Neural cell (in vitro differentiated cells): ENCODE measurements around the gene GPR152. TPM values are rescaled to one million over a fixed set of nuclear protein-coding genes. Genes with fewer than 3 reads are reported as not detected.

Experiments
- H2AFZ ChIP-seq: fragments of 200-600, 300-800 bp; sonication (generic), shearing (Covaris generic); 2 replicates; pipeline ENCODE4 v1.6.0; 2014; ENCODE audit warnings: low read depth, mild to moderate bottlenecking, antibody characterized with exemption, low read length, moderate library complexity
- H3F3A ChIP-seq: fragments of 200-600 bp; shearing (Covaris generic); 2 replicates; pipeline ENCODE4 v1.6.1; 2016; ENCODE audit warnings: mild to moderate bottlenecking, moderate library complexity, mixed read lengths, antibody characterized with exemption, low read length; ENCODE audit not compliant: insufficient read depth, poor library complexity, severe bottlenecking
- H3K27ac ChIP-seq: fragments of 200-600, 300-800 bp; sonication (generic), shearing (Covaris generic); 2 replicates; pipeline ENCODE4 v1.5.1; 2014; ENCODE audit warnings: mild to moderate bottlenecking, low read length, moderate library complexity
- H3K27me3 ChIP-seq: fragments of 300-800, 200-600 bp; sonication (generic), shearing (Covaris generic); 2 replicates; pipeline ENCODE4 v1.6.0; 2014; ENCODE audit warnings: mild to moderate bottlenecking, low read depth, low read length, moderate library complexity; ENCODE audit not compliant: insufficient read depth
- H3K36me3 ChIP-seq: fragments of 300-800, 200-600 bp; sonication (generic), shearing (Covaris generic); 2 replicates; pipeline ENCODE4 v1.5.1; 2014; ENCODE audit warnings: mild to moderate bottlenecking, antibody characterized with exemption, low read length, moderate library complexity; ENCODE audit not compliant: insufficient read depth
- H3K4me2 ChIP-seq: fragments of 300-800, 200-600 bp; sonication (generic), shearing (Covaris generic); 2 replicates; pipeline ENCODE4 v1.6.0; 2014; ENCODE audit warnings: mild to moderate bottlenecking, low read length
- H3K4me3 ChIP-seq: fragments of 300-800, 200-600 bp; sonication (generic), shearing (Covaris generic); 2 replicates; pipeline ENCODE4 v1.5.1; 2014; ENCODE audit warnings: mild to moderate bottlenecking, low read length, moderate library complexity
- H3K79me2 ChIP-seq: fragments of 200-600 bp; shearing (Covaris generic); replicated peaks from 2 replicates; pipeline ENCODE4 v1.6.0; 2014; ENCODE audit warnings: mild to moderate bottlenecking, low read length, moderate library complexity; ENCODE audit not compliant: insufficient read depth
- H3K9ac ChIP-seq: fragments of 300-800, 200-600 bp; sonication (generic), shearing (Covaris generic); 2 replicates; pipeline ENCODE4 v1.6.1; 2016; ENCODE audit warnings: mild to moderate bottlenecking, low read length, mixed read lengths
- H3K9me2 ChIP-seq: fragments of 200-600 bp; shearing (Covaris generic); 2 replicates; pipeline ENCODE4 v1.6.1; 2016; ENCODE audit warnings: mild to moderate bottlenecking, low read length, mixed read lengths; ENCODE audit not compliant: insufficient read depth
- H3K9me3 ChIP-seq: fragments of 200-600, 300-800 bp; sonication (generic), shearing (Covaris generic); 2 replicates; pipeline ENCODE4 v1.6.1; 2016; ENCODE audit warnings: mild to moderate bottlenecking, mixed run types, low read length, moderate library complexity, mixed read lengths
- H4K20me1 ChIP-seq: fragments of 200-600 bp; shearing (Covaris generic); 2 replicates; pipeline ENCODE4 v1.6.1; 2016; ENCODE audit warnings: mild to moderate bottlenecking, mixed run types; ENCODE audit not compliant: insufficient read depth
- CTCF ChIP-seq: fragments of 450-650 bp; IDR thresholded peaks from 2 replicates; pipeline ENCODE4 v1.5.1; 2014; ENCODE audit warnings: antibody characterized with exemption, mild to moderate bottlenecking, moderate library complexity; ENCODE audit not compliant: poor library complexity, severe bottlenecking
- EP300 ChIP-seq: fragments of 450-650 bp; conservative IDR thresholded peaks from 2 replicates; pipeline ENCODE4 v1.6.1; 2014; ENCODE audit warnings: antibody characterized with exemption, mild to moderate bottlenecking, moderate library complexity; ENCODE audit not compliant: poor library complexity, severe bottlenecking
- EZH2 ChIP-seq: fragments of 200-600, 300-800 bp; shearing (Covaris generic), sonication (generic); IDR thresholded peaks from 2 replicates; pipeline ENCODE4 v1.6.1; 2014; ENCODE audit warnings: antibody characterized with exemption, low read length, borderline replicate concordance, mild to moderate bottlenecking; ENCODE audit not compliant: insufficient read depth, poor library complexity, severe bottlenecking
- MXI1 ChIP-seq: fragments of 450-650 bp; conservative IDR thresholded peaks from 2 replicates; pipeline ENCODE4 v1.6.1; 2014; ENCODE audit warnings: antibody characterized with exemption, mild to moderate bottlenecking; ENCODE audit not compliant: poor library complexity, severe bottlenecking
- POLR2AphosphoS5 ChIP-seq: IDR thresholded peaks from 2 replicates; pipeline ENCODE4 v1.6.1; 2012
- RAD21 ChIP-seq: fragments of 450-650 bp; conservative IDR thresholded peaks from 2 replicates; pipeline ENCODE4 v1.6.1; 2014; ENCODE audit warnings: antibody characterized with exemption, mild to moderate bottlenecking, moderate library complexity
- REST ChIP-seq: IDR thresholded peaks from 2 replicates; pipeline ENCODE4 v1.6.1; 2012; ENCODE audit warnings: borderline replicate concordance
- SMC3 ChIP-seq: fragments of 450-650 bp; conservative IDR thresholded peaks from 2 replicates; pipeline ENCODE4 v1.6.1; 2014; ENCODE audit warnings: antibody characterized with exemption, mild to moderate bottlenecking, moderate library complexity; ENCODE audit not compliant: poor library complexity
- TAF1 ChIP-seq: IDR thresholded peaks from 2 replicates; pipeline ENCODE4 v1.6.1; 2012; ENCODE audit warnings: low read depth
- polyA plus RNA-seq: library from polyadenylated mRNA; depleted of rRNA; stranded (reverse); fragments of >200 nt; gene quantifications from 2 replicates; pipeline ENCODE4 v1.2.3, GENCODE V29; 2014

Gene GPR152
- polyA plus RNA-seq, 1 donor from 2014 or later = not detected

GRCh38 chr11:67420646-67421429 is 31.7 kb downstream of the GPR152 start:
- peak; percentile 24 for TF ChIP-seq RAD21
- no peak for TF ChIP-seq EP300
- TF ChIP-seq POLR2AphosphoS5 = peak; percentile 56
- peak; percentile 41 for TF ChIP-seq SMC3
- TF ChIP-seq EZH2 = no peak
- TF ChIP-seq TAF1 = no peak
- TF ChIP-seq MXI1 = peak; percentile 96
- TF ChIP-seq REST = no peak
- no peak for TF ChIP-seq CTCF
- Histone ChIP-seq H3K9me3 (no peaks in the 10 kb centered on the region), H3K4me3 (peak overlapping the region; percentile 57), H3K9me2 (no peaks in the 10 kb centered on the region), H3K27me3 (peaks cover 11% of the 10 kb centered on the region), H4K20me1 (no peaks in the 10 kb centered on the region), H3K27ac (no peak overlapping the region), H3K79me2 (no peaks in the 10 kb centered on the region), H3K36me3 (no peaks in the 10 kb centered on the region), H3F3A (no peaks in the 10 kb centered on the region), H3K9ac (peak overlapping the region; percentile 44), H3K4me2 (no peak overlapping the region), H2AFZ (no peak overlapping the region)

GRCh38 chr11:67420147-67420645 is 32.3 kb downstream of the GPR152 start:
- TF ChIP-seq POLR2AphosphoS5 (no peak), EZH2 (no peak), MXI1 (no peak), TAF1 (no peak), SMC3 (no peak), REST (no peak), RAD21 (no peak), EP300 (no peak), CTCF (no peak)
- H3K79me2 ChIP-seq = no peaks in the 10 kb centered on the region
- H3K4me2 ChIP-seq = no peak overlapping the region
- peaks cover 14% of the 10 kb centered on the region for H3K27me3 ChIP-seq
- no peaks in the 10 kb centered on the region for H3K36me3 ChIP-seq
- H3K9ac ChIP-seq = peak overlapping the region; percentile 44
- H3K4me3 ChIP-seq = peak overlapping the region; percentile 57
- no peak overlapping the region for H3K27ac ChIP-seq
- no peak overlapping the region for H2AFZ ChIP-seq
- no peaks in the 10 kb centered on the region for H3K9me2 ChIP-seq
- no peaks in the 10 kb centered on the region for H4K20me1 ChIP-seq
- H3F3A ChIP-seq = no peaks in the 10 kb centered on the region
- no peaks in the 10 kb centered on the region for H3K9me3 ChIP-seq
